Measurements from ENCODE around the gene ZIC4.

ZIC4 gene

DNA sequence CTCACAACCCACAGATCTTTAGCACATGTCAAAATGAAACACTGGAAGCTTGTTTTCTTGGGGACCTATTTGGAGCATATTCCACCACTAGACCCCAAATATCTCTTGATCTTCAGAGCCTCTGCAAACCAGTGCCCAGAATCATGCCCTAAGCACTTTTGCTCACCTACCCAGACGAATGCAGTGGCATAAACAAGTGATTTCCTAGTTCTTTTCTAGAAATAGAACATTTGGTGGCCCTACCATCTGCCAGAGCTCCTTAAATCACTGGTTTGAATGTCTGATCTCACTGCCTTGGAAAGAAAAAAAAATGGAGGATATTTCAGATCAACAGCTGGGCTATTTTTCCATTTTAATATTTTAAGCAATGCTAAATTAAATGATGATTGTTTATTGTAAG lies 5.3 kb downstream of the ZIC4 start:
- peaks cover 2% of the 10 kb centered on the region for H3K9me3 Mint-ChIP-seq
- TF ChIP-seq CTCF (IDR thresholded peaks at IDR 0.05; ENCODE audit: unreplicated experiment in 3 of 3) = no peak
- H3K36me3 Mint-ChIP-seq (ENCODE audit: low read depth) = no peaks in the 10 kb centered on the region
- H3K27me3 Mint-ChIP-seq (ENCODE audit: low read depth) = peaks cover 99% of the 10 kb centered on the region
- H3K27ac Mint-ChIP-seq = peak overlapping the region in 1 of 3 experiments; percentile 49
- peak overlapping the region in 1 of 3 experiments; percentile 11 for H3K4me3 Mint-ChIP-seq
- peaks cover 58% of the 10 kb centered on the region for H3K4me1 Mint-ChIP-seq

GRCh38 chr3:147400111-147400510 lies 6.2 kb downstream of the ZIC4 start:
- H3K36me3 Mint-ChIP-seq (ENCODE audit: low read depth) = no peaks in the 10 kb centered on the region
- peaks cover 63% of the 10 kb centered on the region for H3K4me1 Mint-ChIP-seq
- H3K9me3 Mint-ChIP-seq = peaks cover 2% of the 10 kb centered on the region
- no peak for TF ChIP-seq CTCF (IDR thresholded peaks at IDR 0.05; ENCODE audit: unreplicated experiment in 3 of 3)
- H3K27me3 Mint-ChIP-seq (ENCODE audit: low read depth) = peaks cover 99% of the 10 kb centered on the region
- no peak overlapping the region for H3K4me3 Mint-ChIP-seq
- H3K27ac Mint-ChIP-seq = no peak overlapping the region

DNA sequence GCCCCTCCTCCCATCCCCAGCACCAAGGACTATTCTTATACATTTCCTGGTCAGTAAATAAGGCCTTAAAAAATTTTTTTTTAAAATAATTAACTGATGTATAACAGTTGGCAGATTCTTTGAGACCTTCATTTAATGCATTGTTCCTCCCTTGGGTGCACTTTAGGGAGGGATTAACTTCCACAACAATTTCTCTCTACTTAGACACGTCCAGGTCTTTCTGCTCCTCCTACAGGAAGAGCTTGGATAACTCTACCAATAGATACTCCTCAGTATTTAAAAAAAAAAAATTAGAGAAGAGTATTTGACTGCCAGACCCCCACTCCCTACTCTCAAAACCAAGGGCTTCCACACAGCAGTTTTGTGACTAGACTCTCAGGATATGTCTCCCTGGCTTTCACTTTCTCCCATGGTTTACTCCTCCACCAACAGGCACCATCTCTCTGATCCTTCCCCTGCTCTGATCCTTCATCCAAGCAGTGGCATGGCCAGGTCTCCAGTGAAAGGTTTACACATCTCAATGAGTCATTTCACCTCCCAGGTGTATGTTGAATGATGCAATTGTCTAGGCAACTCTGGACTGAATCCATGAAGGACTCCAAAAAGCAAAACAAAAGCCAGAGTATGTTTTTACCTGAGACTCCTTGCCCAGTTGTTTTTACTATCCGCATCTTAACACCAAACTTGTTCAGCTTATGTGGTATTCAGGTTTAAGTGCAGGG lies 7.4 kb downstream of the ZIC4 start:
- peaks cover 99% of the 10 kb centered on the region for H3K27me3 Mint-ChIP-seq (ENCODE audit: low read depth)

GRCh38 chr3:147397875-147398812 lies 8.2 kb downstream of the ZIC4 start:
- Mint-ChIP-seq H3K27ac (peak overlapping the region; percentile 93 to 99 (median 98)), H3K27me3 (ENCODE audit: low read depth) (peaks cover 99% of the 10 kb centered on the region), H3K4me1 (peaks cover 54% of the 10 kb centered on the region), H3K9me3 (peaks cover 2% of the 10 kb centered on the region), H3K36me3 (ENCODE audit: low read depth) (no peaks in the 10 kb centered on the region), H3K4me3 (peak overlapping the region; percentile 85 to 88 (median 86))
- TF ChIP-seq CTCF (IDR thresholded peaks at IDR 0.05; ENCODE audit: unreplicated experiment in 3 of 3) = no peak

More for the DNA sequence above, 7.4 kb downstream of the ZIC4 start:
- TF ChIP-seq CTCF (IDR thresholded peaks at IDR 0.05; ENCODE audit: unreplicated experiment in 3 of 3) = no peak
- Mint-ChIP-seq H3K27ac (peak overlapping the region; percentile 93 to 99 (median 98)), H3K9me3 (peaks cover 2% of the 10 kb centered on the region), H3K36me3 (ENCODE audit: low read depth) (no peaks in the 10 kb centered on the region), H3K4me3 (peak overlapping the region; percentile 85 to 88 (median 86)), H3K4me1 (peaks cover 61% of the 10 kb centered on the region)

DNA sequence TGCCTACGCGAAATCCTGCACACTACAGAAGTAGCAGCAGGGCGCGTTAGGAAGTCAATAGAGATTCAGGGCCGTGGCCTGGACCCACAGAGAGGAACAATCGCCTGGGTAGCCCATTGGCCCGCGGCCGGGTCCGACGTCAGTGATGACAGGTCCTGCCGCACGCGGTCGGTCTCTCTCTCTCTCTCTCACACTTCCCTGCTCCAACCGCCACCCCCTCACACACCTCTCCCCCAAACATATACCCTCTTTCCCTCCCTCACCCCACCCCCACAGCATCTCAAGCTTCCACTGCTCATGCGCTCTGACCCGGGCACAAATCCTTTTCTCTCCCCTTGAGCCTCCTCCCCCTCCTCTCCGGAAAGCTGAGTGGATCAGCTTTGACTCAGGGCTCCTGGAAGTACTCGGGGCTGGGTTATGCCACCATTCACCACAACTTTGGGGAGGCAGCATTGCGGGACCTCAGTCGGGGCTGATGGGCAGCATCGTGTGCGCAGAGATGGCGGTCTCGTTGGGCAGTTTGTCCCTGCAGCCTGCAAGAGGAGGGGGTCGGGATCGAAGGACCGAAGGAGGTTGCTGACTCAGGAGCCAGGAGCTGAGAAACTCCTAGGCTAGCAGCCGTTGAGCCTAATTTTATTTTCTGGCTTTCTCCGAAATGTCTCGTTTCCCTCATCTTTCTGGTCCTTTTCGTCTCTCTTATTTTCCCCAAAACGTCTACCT lies 9.0 kb downstream of the ZIC4 start:
- Mint-ChIP-seq H3K4me3 (peak overlapping the region; percentile 85 to 88 (median 86)), H3K9me3 (peaks cover 2% of the 10 kb centered on the region), H3K27ac (peak overlapping the region; percentile 93 to 99 (median 98)), H3K36me3 (ENCODE audit: low read depth) (no peaks in the 10 kb centered on the region), H3K27me3 (ENCODE audit: low read depth) (peaks cover 99% of the 10 kb centered on the region), H3K4me1 (peaks cover 60% of the 10 kb centered on the region)
- TF ChIP-seq CTCF (IDR thresholded peaks at IDR 0.05; ENCODE audit: unreplicated experiment in 3 of 3) = no peak
